Liver (tissue), 9 donors: ENCODE data around the gene C11orf86. TPM values are rescaled to one million over a fixed set of nuclear protein-coding genes. Genes with fewer than 3 reads are reported as not detected.

Source experiments
- DNase-seq: peaks from one replicate; pipeline ENCODE4 v3.0.0-alpha.2; 2017; ENCODE audit warnings: low spot score
- H3K27ac ChIP-seq, 2 donors: one replicate each; pipeline ENCODE4 v1.7.0; 2013; ENCODE audit warnings: inconsistent platforms in 2 of 2, low read length in 2 of 2, control low read depth in 1 of 2, low read depth in 1 of 2, mild to moderate bottlenecking in 1 of 2
- H3K27me3 ChIP-seq, 4 donors: one replicate each; pipeline versions ENCODE4 v1.6.1 to v1.7.0; 2013; ENCODE audit warnings: low read length in 3 of 4, inconsistent platforms in 1 of 4, mild to moderate bottlenecking in 1 of 4, moderate library complexity in 1 of 4; ENCODE audit not compliant: control insufficient read depth in 4 of 4, insufficient read depth in 4 of 4
- H3K36me3 ChIP-seq, 4 donors: one replicate each; pipeline versions ENCODE4 v1.6.1 to v1.7.0; 2013; ENCODE audit warnings: low read length in 3 of 4, mild to moderate bottlenecking in 3 of 4, low read depth in 1 of 4, moderate library complexity in 1 of 4; ENCODE audit not compliant: control insufficient read depth in 4 of 4, insufficient read depth in 3 of 4
- H3K4me1 ChIP-seq, 4 donors: one replicate each; pipeline versions ENCODE4 v1.6.1 to v1.7.0; 2013; ENCODE audit warnings: low read length in 3 of 4, mild to moderate bottlenecking in 3 of 4, moderate library complexity in 1 of 4; ENCODE audit not compliant: control insufficient read depth in 4 of 4, insufficient read depth in 4 of 4
- H3K4me3 ChIP-seq, 3 donors: one replicate each; pipeline versions ENCODE4 v1.6.1 to v1.7.0; 2013; ENCODE audit warnings: low read length in 3 of 3, control low read depth in 1 of 3, low read depth in 1 of 3, mild to moderate bottlenecking in 1 of 3
- H3K9ac ChIP-seq, 2 donors: one replicate each; pipeline ENCODE4 v1.7.0; 2013; ENCODE audit warnings: low read length in 2 of 2, mild to moderate bottlenecking in 2 of 2, moderate library complexity in 2 of 2, control low read depth in 1 of 2, low read depth in 1 of 2
- H3K9me3 ChIP-seq, 4 donors: one replicate each; pipeline versions ENCODE4 v1.6.1 to v1.7.0; 2013; ENCODE audit warnings: low read length in 3 of 4; ENCODE audit not compliant: control insufficient read depth in 4 of 4
- CTCF ChIP-seq: fragments of 150-350 bp; IDR thresholded peaks from 2 replicates; pipeline ENCODE4 v1.5.1; 2017; ENCODE audit warnings: improper control_type of control experiment, low read depth, low read length; ENCODE audit not compliant: missing input control
- EGR1 ChIP-seq, 2 donors: IDR thresholded peaks; 2 replicates each; pipeline ENCODE4 v1.6.1; 2016 to 2018; ENCODE audit warnings: antibody characterized with exemption in 2 of 2, low read depth in 2 of 2
- FOXA1 ChIP-seq: IDR thresholded peaks from 2 replicates; pipeline ENCODE4 v1.6.1; 2016; ENCODE audit warnings: antibody characterized with exemption
- FOXA2 ChIP-seq: IDR thresholded peaks from 2 replicates; pipeline ENCODE4 v1.6.1; 2016; ENCODE audit warnings: antibody characterized with exemption
- GABPA ChIP-seq, 2 donors: IDR thresholded peaks in 1 of 2; conservative IDR thresholded peaks in 1 of 2; 2 replicates each; pipeline ENCODE4 v1.6.1; 2016; ENCODE audit warnings: antibody characterized with exemption in 2 of 2, mild to moderate bottlenecking in 1 of 2, moderate library complexity in 1 of 2
- HNF4A ChIP-seq, 2 donors: conservative IDR thresholded peaks; 2 replicates each; pipeline ENCODE4 v1.6.1; 2016; ENCODE audit warnings: antibody characterized with exemption in 2 of 2, mild to moderate bottlenecking in 2 of 2
- HNF4G ChIP-seq: IDR thresholded peaks from 2 replicates; pipeline ENCODE4 v1.6.1; 2016; ENCODE audit warnings: antibody characterized with exemption
- JUND ChIP-seq, 2 donors: IDR thresholded peaks; 2 replicates each; pipeline ENCODE4 v1.6.1; 2016; ENCODE audit warnings: antibody characterized with exemption in 2 of 2
- NR2F2 ChIP-seq: IDR thresholded peaks from 2 replicates; pipeline ENCODE4 v1.6.1; 2016; ENCODE audit warnings: antibody characterized with exemption
- RAD21 ChIP-seq, 2 donors: IDR thresholded peaks; 2 replicates each; pipeline ENCODE4 v1.6.1; 2016; ENCODE audit warnings: antibody characterized with exemption in 2 of 2, mild to moderate bottlenecking in 2 of 2
- REST ChIP-seq: IDR thresholded peaks from 2 replicates; pipeline ENCODE4 v1.6.1; 2016; ENCODE audit warnings: antibody characterized with exemption, mild to moderate bottlenecking
- RXRA ChIP-seq, 2 donors: IDR thresholded peaks; 2 replicates each; pipeline ENCODE4 v1.6.1; 2017 to 2018; ENCODE audit warnings: antibody characterized with exemption in 2 of 2, mild to moderate bottlenecking in 1 of 2
- SP1 ChIP-seq: IDR thresholded peaks from 2 replicates; pipeline ENCODE4 v1.6.1; 2018; ENCODE audit warnings: antibody characterized with exemption, mild to moderate bottlenecking
- TAF1 ChIP-seq: conservative IDR thresholded peaks from 2 replicates; pipeline ENCODE4 v1.6.1; 2016; ENCODE audit warnings: antibody characterized with exemption, mild to moderate bottlenecking
- YY1 ChIP-seq: IDR thresholded peaks from 2 replicates; pipeline ENCODE4 v1.6.1; 2016; ENCODE audit warnings: antibody characterized with exemption, mild to moderate bottlenecking
- WGBS: extraction: QIAGEN DNeasy Blood & Tissue Kit; methylation state at CpG from one replicate; pipeline ENCODE4 v1.1.7; 2013; 5-methylcytosine and 5-hydroxymethylcytosine counted together
- polyA plus RNA-seq, 2 donors: library from polyadenylated mRNA; stranded (reverse) in 1 of 2; unstranded in 1 of 2; fragments of 200-250 nt in 1 of 2; fragments of >200 nt in 1 of 2; fragmentation: Nextera tagmentation in 1 of 2; extraction: Ambion mirVana in 1 of 2; gene quantifications; one replicate each; pipeline versions ENCODE4 v1.2.1 to v1.2.3, GENCODE V29; 2013 to 2015
- total RNA-seq, 2 donors: library from RNA; depleted of rRNA; stranded (reverse); fragments of >200 nt; gene quantifications; one replicate each; pipeline ENCODE4 v1.2.3, GENCODE V29; 2014
- TF ChIP-seq, protein P1 (sequence below): IDR thresholded peaks from 2 replicates; pipeline ENCODE4 v1.6.1; 2016; ENCODE audit warnings: antibody characterized with exemption
- TF ChIP-seq, protein P2 (sequence below): IDR thresholded peaks from 2 replicates; pipeline ENCODE4 v1.6.1; 2016; ENCODE audit warnings: antibody characterized with exemption
- TF ChIP-seq, protein P3 (sequence below): IDR thresholded peaks from 2 replicates; pipeline ENCODE4 v1.6.1; 2016; ENCODE audit warnings: antibody characterized with exemption
- donor health status: healthy.
- donor health status: healthy.
- donor health status: healthy.
- donor health status: healthy.
- donor health status: healthy.

C11orf86 gene
- total and polyA plus RNA-seq, 4 donors: 0.18 TPM; not detected in 3

DNA sequence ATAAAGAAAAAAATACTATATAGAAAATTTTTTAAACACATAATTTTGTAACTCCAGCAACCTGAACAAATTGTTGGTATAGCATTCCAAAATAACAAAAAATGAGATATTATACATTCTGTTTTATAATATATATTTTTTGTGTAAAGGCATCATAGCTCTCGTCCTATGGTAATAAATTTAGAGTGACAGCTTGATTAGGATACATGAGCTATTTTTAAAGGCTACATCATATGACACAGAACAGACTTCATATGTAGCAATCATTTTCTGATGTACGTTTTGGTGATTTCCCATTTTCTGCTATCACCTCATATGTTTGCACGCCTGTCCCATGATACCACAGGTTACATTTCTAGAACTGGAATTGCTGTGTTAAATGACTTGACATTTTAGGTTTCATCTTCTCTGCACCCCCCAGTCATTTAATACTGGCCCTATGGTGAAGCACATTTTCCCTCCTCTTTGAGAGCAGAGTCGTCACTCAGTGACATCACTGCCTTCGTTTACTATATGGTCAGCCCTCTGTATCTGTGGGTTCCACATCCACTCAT, 36.4 kb upstream of the C11orf86 start:
- Histone ChIP-seq H3K36me3 (peaks cover 0 to 5% (median 2%) of the 10 kb centered on the region in 4 donors), H3K27me3 (no peaks in the 10 kb centered on the region), H3K9ac (no peak overlapping the region), H3K4me1 (peaks cover 6 to 20% (median 10%) of the 10 kb centered on the region in 4 donors), H3K4me3 (no peak overlapping the region), H3K9me3 (no peaks in the 10 kb centered on the region), H3K27ac (no peak overlapping the region)
- no peak for DNase-seq
- 94% methylated on average over 5 of the region's 5 CpGs for WGBS
- no peak for TF ChIP-seq FOXA2
- no peak for TF ChIP-seq TAF1
- no peak for TF ChIP-seq NR2F2
- no peak for TF ChIP-seq REST
- TF ChIP-seq RXRA (IDR thresholded peaks at IDR 0.05): no peak
- TF ChIP-seq, protein P1, sequence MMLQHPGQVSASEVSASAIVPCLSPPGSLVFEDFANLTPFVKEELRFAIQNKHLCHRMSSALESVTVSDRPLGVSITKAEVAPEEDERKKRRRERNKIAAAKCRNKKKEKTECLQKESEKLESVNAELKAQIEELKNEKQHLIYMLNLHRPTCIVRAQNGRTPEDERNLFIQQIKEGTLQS: no peak
- TF ChIP-seq HNF4G: no peak
- no peak for TF ChIP-seq CTCF
- no peak for TF ChIP-seq FOXA1
- no peak for TF ChIP-seq EGR1 (IDR thresholded peaks at IDR 0.05; ENCODE audit: low read depth in 2 of 2)
- TF ChIP-seq, protein P2, sequence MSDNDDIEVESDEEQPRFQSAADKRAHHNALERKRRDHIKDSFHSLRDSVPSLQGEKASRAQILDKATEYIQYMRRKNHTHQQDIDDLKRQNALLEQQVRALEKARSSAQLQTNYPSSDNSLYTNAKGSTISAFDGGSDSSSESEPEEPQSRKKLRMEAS: no peak
- TF ChIP-seq, protein P3, sequence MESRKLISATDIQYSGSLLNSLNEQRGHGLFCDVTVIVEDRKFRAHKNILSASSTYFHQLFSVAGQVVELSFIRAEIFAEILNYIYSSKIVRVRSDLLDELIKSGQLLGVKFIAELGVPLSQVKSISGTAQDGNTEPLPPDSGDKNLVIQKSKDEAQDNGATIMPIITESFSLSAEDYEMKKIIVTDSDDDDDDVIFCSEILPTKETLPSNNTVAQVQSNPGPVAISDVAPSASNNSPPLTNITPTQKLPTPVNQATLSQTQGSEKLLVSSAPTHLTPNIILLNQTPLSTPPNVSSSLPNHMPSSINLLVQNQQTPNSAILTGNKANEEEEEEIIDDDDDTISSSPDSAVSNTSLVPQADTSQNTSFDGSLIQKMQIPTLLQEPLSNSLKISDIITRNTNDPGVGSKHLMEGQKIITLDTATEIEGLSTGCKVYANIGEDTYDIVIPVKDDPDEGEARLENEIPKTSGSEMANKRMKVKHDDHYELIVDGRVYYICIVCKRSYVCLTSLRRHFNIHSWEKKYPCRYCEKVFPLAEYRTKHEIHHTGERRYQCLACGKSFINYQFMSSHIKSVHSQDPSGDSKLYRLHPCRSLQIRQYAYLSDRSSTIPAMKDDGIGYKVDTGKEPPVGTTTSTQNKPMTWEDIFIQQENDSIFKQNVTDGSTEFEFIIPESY: no peak
- no peak for TF ChIP-seq JUND (IDR thresholded peaks at IDR 0.05)
- TF ChIP-seq GABPA (IDR thresholded peaks at IDR 0.05 in 1 of 2, conservative IDR thresholded peaks at IDR 0.05 in 1 of 2): no peak
- no peak for TF ChIP-seq SP1
- no peak for TF ChIP-seq YY1
- no peak for TF ChIP-seq RAD21 (IDR thresholded peaks at IDR 0.05)
- TF ChIP-seq HNF4A (conservative IDR thresholded peaks at IDR 0.05): no peak
